ENCODE measurements around the gene MOK. TPM values are rescaled to one million over a fixed set of nuclear protein-coding genes. Genes with fewer than 3 reads are reported as not detected.
"Not testable (repeated sequence)": the region's sequence is repeated elsewhere in the genome, so short reads cannot be mapped to it uniquely, and the experiment has no call there.

Gene MOK
- total RNA-seq = 10 to 100 TPM in 1 of 2 donors, 1 to 10 TPM in 1; 8.4 to 10.0 TPM
- long read RNA-seq, donor 1, partial matches to known transcripts = 0 of 5 reads
- long read RNA-seq, donor 1, other reads (novel, unspliced or antisense) = 5 of 5 reads
- long read RNA-seq, donor 2, partial matches to known transcripts = 1 of 5 reads
- long read RNA-seq, donor 2, other reads (novel, unspliced or antisense) = 4 of 5 reads

DNA sequence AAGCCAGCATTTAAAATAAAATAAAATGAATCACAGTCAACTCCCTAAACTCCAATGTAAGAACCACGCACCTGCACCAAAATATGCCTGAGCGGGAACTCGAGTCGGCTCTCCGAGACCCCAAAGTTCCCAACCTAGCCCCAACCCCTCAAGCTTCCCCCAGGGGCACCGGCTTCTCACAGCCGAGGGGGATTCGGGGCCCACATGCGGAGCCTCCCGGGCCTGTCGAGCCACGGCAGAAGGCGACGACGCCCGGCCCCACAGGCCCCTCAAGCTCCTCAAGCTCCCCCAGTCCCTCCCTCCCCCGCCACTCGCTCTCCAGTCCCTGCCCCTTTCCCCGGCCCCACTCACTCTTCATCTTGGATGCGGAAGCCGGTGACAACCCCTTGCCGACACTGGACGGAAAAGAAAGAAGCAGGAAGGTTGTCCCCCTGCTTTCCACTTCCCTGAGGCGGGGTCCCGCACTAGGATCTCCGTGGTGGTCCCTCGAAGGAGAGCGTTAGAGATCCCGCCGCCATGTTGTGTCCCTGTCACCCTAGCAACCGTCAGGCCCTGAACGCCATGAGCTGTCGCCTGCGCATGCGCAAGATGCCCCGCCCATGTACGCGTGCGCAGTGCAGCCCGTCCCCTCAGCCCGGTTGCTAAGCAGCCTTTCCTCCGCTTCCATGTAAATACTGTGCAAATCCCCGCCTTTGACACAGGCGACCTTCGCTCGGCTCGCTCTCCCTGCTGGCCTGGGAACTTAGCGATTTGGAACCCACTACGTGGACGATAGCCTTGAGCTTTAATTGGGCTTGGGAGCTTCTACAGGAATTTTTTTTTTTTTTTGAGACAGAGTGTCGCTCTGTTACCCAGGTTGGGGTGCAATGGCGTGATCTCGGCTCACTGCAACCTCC lies at the start of gene MOK:
TSS of gene MOK (minus strand) at position 554 of the 896 bp plus-strand sequence. CDS start at position 358, 196 bp downstream.
- intact Hi-C loops (cut with DNase I) = no loop called here
- peak; percentile 99 for DNase-seq (ENCODE audit: low spot score)

- no peak for DNase-seq (ENCODE audit: low spot score)
- intact Hi-C loops (cut with DNase I) = no loop called here
Observed at GRCh38 chr14:102353126-102353619, 48.2 kb upstream of the MOK start.

- intact Hi-C loops (cut with DNase I) = no loop called here
- DNase-seq (ENCODE audit: low spot score) = no peak
Observed at GRCh38 chr14:102352213-102352612, 47.2 kb upstream of the MOK start.

GRCh38 chr14:102351593-102351992 lies 46.6 kb upstream of the MOK start:
- DNase-seq (ENCODE audit: low spot score); intact Hi-C loops (cut with DNase I): not testable (repeated sequence)

DNA sequence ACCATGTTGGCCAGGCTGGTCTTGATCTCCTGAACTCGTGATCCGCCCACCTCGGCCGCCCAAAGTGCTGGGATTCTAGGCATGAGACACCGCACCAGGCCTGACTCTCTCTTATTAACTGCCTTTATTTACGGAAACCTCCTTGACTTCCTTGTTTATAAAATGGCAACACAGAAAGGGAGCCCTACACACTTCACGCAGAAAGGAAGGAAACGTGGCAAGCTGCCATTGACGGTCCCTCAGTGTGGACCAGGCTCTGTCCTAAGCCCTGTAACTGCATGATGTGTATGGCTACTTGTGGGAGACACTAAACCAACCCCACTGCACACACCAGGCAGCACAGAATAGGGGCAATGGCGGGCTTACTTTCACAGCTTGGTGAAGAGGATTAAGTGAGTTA lies 46.1 kb upstream of the MOK start:
- intact Hi-C loops (cut with DNase I) = no loop called here
- DNase-seq (ENCODE audit: low spot score) = no peak

GRCh38 chr14:102348376-102348775 lies 43.4 kb upstream of the MOK start:
- DNase-seq (ENCODE audit: low spot score) = no peak
- intact Hi-C loops (cut with DNase I) = loop anchor here in 1 of 2 donors (2.0 kb wide), 1 partner anchor 268 kb away; no protein-coding TSS in a partner anchor

DNA sequence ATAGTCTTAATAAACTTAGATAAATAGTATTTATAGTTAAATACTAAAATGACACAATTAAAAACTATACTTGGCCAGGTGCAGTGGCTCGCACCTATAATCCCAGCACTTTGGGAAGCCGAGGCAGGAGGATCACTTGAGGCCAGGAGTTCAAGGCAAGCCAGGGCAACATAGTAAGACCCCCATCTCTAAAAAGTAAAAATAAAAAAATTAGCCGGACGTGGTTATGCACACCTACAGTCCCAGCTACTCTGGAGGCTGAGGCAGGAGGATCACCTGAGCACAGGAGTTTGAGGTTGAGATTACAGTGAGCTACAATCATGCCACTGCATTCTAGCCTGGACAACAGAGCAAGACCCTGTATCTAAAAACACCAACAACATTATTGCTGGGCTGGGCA lies 41.7 kb upstream of the MOK start:
- intact Hi-C loops (cut with DNase I) = no loop called here
- no peak for DNase-seq (ENCODE audit: low spot score)

GRCh38 chr14:102345232-102345631 lies 40.3 kb upstream of the MOK start:
- DNase-seq (ENCODE audit: low spot score) = no peak
- intact Hi-C loops (cut with DNase I) = no loop called here

- intact Hi-C loops (cut with DNase I) = no loop called here
- DNase-seq (ENCODE audit: low spot score) = no peak
Observed at GRCh38 chr14:102344485-102344884, 39.5 kb upstream of the MOK start.

- intact Hi-C loops (cut with DNase I) = no loop called here
- no peak for DNase-seq (ENCODE audit: low spot score)
Observed at GRCh38 chr14:102344084-102344483, 39.1 kb upstream of the MOK start.

- no peak for DNase-seq (ENCODE audit: low spot score)
- intact Hi-C loops (cut with DNase I) = no loop called here
Observed at GRCh38 chr14:102342238-102342637, 37.3 kb upstream of the MOK start.

GRCh38 chr14:102341566-102341965 lies 36.6 kb upstream of the MOK start:
- intact Hi-C loops (cut with DNase I) = no loop called here
- DNase-seq (ENCODE audit: low spot score) = no peak

- intact Hi-C loops (cut with DNase I) = no loop called here
- DNase-seq (ENCODE audit: low spot score) = no peak
Observed at GRCh38 chr14:102338724-102339123, 33.8 kb upstream of the MOK start.

GRCh38 chr14:102335163-102335562 lies 30.2 kb upstream of the MOK start:
- DNase-seq (ENCODE audit: low spot score) = no peak
- intact Hi-C loops (cut with DNase I) = no loop called here

- no peak for DNase-seq (ENCODE audit: low spot score)
- intact Hi-C loops (cut with DNase I) = no loop called here
Observed at GRCh38 chr14:102333795-102334705, 29.1 kb upstream of the MOK start.

DNA sequence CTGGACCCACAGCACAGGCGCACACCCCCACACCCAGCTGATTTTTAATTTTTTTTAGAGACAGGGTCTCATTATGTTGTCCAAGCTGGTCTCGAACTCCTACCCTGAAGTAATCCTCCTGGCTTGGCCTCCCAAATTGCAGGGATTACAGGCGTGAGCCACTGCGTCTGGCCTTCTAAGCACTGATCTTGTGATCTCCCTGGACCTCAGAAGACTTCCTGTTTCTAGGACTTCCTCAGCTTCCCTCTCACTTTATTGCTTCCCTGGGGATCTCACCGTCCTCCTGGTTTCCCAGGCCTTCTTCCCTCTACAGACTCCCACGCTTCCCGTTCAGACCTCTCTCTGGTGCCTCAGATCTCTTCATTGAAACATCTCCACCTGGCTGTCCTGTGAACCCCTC lies 28.4 kb upstream of the MOK start:
- intact Hi-C loops (cut with DNase I) = no loop called here
- no peak for DNase-seq (ENCODE audit: low spot score)

DNA sequence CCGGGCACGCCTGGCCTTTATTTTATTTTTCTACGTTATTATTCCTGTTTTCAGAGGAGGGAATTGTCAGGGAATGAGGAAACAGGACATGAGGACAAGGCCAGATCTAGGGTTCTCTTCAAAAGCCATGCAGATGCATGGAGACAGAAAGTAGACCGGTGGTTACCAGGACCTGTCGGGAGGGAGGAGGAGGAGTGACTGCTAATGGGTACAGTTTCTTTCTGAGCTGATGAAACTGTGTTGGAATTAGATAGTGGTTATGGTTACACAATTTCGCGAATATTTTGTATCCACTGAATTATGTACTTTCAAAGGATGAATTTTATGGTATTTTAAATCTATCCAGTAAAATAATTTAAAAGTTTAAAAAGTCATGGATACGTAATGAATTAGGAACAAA lies 25.8 kb upstream of the MOK start:
- intact Hi-C loops (cut with DNase I) = no loop called here
- DNase-seq (ENCODE audit: low spot score) = no peak

- intact Hi-C loops (cut with DNase I) = not testable (repeated sequence)
Observed at GRCh38 chr14:102329381-102329780, 24.4 kb upstream of the MOK start.

GRCh38 chr14:102326583-102326982 lies 21.6 kb upstream of the MOK start:
- intact Hi-C loops (cut with DNase I) = no loop called here
- no peak for DNase-seq (ENCODE audit: low spot score)

More at GRCh38 chr14:102329381-102329780, 24.4 kb upstream of the MOK start:
- DNase-seq (ENCODE audit: low spot score) = not testable (repeated sequence)
